Cardiac ventricle fibroblast (primary cell): Measurements from ENCODE around the gene VANGL1. TPM values are rescaled to one million over a fixed set of nuclear protein-coding genes. Genes with fewer than 3 reads are reported as not detected.

Experiments
- total RNA-seq: library from RNA; depleted of rRNA; stranded (reverse); fragments of >200 nt; gene quantifications from 2 replicates; pipeline ENCODE4 v1.2.3, GENCODE V29; 2015

VANGL1 gene
- 7.1 TPM in 2 replicates for total RNA-seq

GRCh38 chr1:115641762-115642167 is at the start of gene VANGL1:
TSS of gene VANGL1 (plus strand) at chr1:115641970. CDS start at chr1:115651414, 9,444 bp downstream.

Other genes starting within 250 kb of the VANGL1 start
- gene CASQ2, start 126.7 kb downstream of the VANGL1 start, total RNA-seq: not detected in 2 replicates
- not detected in 2 replicates for gene NHLH2, start 199.2 kb downstream of the VANGL1 start, total RNA-seq